NCI-H1417 (cell line): ENCODE data around the gene GON7.
"Not testable (repeated sequence)": the region's sequence is repeated elsewhere in the genome, so short reads cannot be mapped to it uniquely, and the experiment has no call there.

ENCODE experiments used
- DNase-seq, 3 experiments: peaks; one replicate each; lab custom pipeline; 2025; lab: John Stamatoyannopoulos, UW

GON7 gene

GRCh38 chr14:93200553-93200952 is 6.3 kb downstream of the GON7 start:
- no peak for DNase-seq

GRCh38 chr14:93199031-93199430 is 7.8 kb downstream of the GON7 start:
- DNase-seq: peak in 1 of 3 experiments; percentile 10

GRCh38 chr14:93195316-93195999 is 11.4 kb downstream of the GON7 start:
- no peak for DNase-seq

- no peak for DNase-seq
Observed at GRCh38 chr14:93186956-93187355, 19.9 kb downstream of the GON7 start.

- DNase-seq: no peak
Observed at GRCh38 chr14:93186466-93186865, 20.4 kb downstream of the GON7 start.

GRCh38 chr14:93185349-93185720 is 21.5 kb downstream of the GON7 start:
- no peak for DNase-seq

GRCh38 chr14:93184391-93185348 is 22.2 kb downstream of the GON7 start, which contains the start of the genes LYSET and MOAP1:
TSS of gene LYSET (plus strand) at chr14:93185317. CDS start at chr14:93185406, 89 bp downstream.
TSS of gene MOAP1 (minus strand) at chr14:93184897. CDS start at chr14:93184242, 655 bp downstream.
- DNase-seq: peak; percentile 92 to 96 (median 94)

GRCh38 chr14:93183596-93184317 is 23.1 kb downstream of the GON7 start:
- no peak for DNase-seq

- no peak for DNase-seq
Observed at GRCh38 chr14:93175492-93175891, 31.4 kb downstream of the GON7 start.

- DNase-seq: not testable (repeated sequence)
Observed at GRCh38 chr14:93174731-93175130, 32.1 kb downstream of the GON7 start.

- DNase-seq: peak in 1 of 3 experiments; percentile 18
Observed at GRCh38 chr14:93173943-93174395, 32.9 kb downstream of the GON7 start.

GRCh38 chr14:93171376-93171775 is 35.5 kb downstream of the GON7 start:
- DNase-seq: no peak

- DNase-seq: not testable (repeated sequence)
Observed at GRCh38 chr14:93170141-93170540, 36.7 kb downstream of the GON7 start.

GRCh38 chr14:93169619-93170018 is 37.2 kb downstream of the GON7 start:
- DNase-seq: not testable (repeated sequence)

- not testable (repeated sequence) for DNase-seq
Observed at GRCh38 chr14:93168610-93169009, 38.3 kb downstream of the GON7 start.

- DNase-seq: not testable (repeated sequence)
Observed at GRCh38 chr14:93165271-93166265, 41.3 kb downstream of the GON7 start.

GRCh38 chr14:93163564-93163963 is 43.3 kb downstream of the GON7 start:
- DNase-seq: peak in 1 of 3 experiments; percentile 14

GRCh38 chr14:93161411-93161940 is 45.4 kb downstream of the GON7 start:
- no peak for DNase-seq

- peak in 1 of 3 experiments; percentile 37 for DNase-seq
Observed at GRCh38 chr14:93160353-93160801, 46.5 kb downstream of the GON7 start.

GRCh38 chr14:93159625-93160352 is 47.1 kb downstream of the GON7 start:
- not testable (repeated sequence) for DNase-seq
